Nephron progenitor cell (in vitro differentiated cells): ENCODE measurements around the gene JMJD1C.
"Not testable (repeated sequence)": the region's sequence is repeated elsewhere in the genome, so short reads cannot be mapped to it uniquely, and the experiment has no call there.

Experiments
- DNase-seq: peaks from one replicate; pipeline ENCODE4 v3.0.0; 2021
- H3K27ac Mint-ChIP-seq: 2 replicates; pipeline ENCODE4 v1.8.0; 2021; ENCODE audit warnings: mild to moderate bottlenecking, moderate library complexity, mixed read lengths
- H3K27me3 Mint-ChIP-seq: 2 replicates; pipeline ENCODE4 v1.8.0; 2021; ENCODE audit warnings: mild to moderate bottlenecking, low read depth, mixed read lengths; ENCODE audit not compliant: poor library complexity
- H3K36me3 Mint-ChIP-seq: 2 replicates; pipeline ENCODE4 v1.8.0; 2021; ENCODE audit warnings: low read depth, mixed read lengths
- H3K4me1 Mint-ChIP-seq: 2 replicates; pipeline ENCODE4 v1.8.0; 2021; ENCODE audit warnings: mixed read lengths
- H3K4me3 Mint-ChIP-seq: 2 replicates; pipeline ENCODE4 v1.8.0; 2021; ENCODE audit warnings: mild to moderate bottlenecking, moderate library complexity, mixed read lengths
- H3K9me3 Mint-ChIP-seq: 2 replicates; pipeline ENCODE4 v1.8.0; 2021; ENCODE audit warnings: mild to moderate bottlenecking, moderate library complexity, mixed read lengths
- TF ChIP-seq, protein P1 (sequence below): fragments of 200-600 bp; sonication (generic); IDR thresholded peaks from 2 replicates; pipeline ENCODE4 v1.5.0; 2021; ENCODE audit warnings: antibody characterized with exemption

JMJD1C gene

DNA sequence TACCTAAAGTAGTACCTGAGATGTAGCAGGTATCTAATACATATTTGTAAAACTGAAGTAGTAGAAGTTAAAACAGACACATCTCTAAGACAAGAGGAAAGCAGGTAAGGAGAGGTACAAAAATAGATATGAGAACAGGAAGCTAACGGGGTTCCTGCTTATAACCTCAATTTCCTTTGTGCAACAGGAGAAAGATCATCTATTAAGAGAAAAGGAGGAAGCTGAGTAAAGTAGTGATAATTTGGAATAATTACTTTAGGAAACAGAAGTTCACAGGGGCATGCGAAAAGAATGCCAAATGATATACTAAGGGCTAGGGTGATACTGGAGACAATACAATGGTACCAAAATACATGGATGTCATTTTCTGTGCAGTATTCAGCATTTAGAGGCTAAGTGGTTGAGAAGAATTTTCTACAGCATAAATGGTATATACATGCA is 223.9 kb downstream of the JMJD1C start:
- TF ChIP-seq, protein P1, sequence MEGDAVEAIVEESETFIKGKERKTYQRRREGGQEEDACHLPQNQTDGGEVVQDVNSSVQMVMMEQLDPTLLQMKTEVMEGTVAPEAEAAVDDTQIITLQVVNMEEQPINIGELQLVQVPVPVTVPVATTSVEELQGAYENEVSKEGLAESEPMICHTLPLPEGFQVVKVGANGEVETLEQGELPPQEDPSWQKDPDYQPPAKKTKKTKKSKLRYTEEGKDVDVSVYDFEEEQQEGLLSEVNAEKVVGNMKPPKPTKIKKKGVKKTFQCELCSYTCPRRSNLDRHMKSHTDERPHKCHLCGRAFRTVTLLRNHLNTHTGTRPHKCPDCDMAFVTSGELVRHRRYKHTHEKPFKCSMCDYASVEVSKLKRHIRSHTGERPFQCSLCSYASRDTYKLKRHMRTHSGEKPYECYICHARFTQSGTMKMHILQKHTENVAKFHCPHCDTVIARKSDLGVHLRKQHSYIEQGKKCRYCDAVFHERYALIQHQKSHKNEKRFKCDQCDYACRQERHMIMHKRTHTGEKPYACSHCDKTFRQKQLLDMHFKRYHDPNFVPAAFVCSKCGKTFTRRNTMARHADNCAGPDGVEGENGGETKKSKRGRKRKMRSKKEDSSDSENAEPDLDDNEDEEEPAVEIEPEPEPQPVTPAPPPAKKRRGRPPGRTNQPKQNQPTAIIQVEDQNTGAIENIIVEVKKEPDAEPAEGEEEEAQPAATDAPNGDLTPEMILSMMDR, result no peak
- Mint-ChIP-seq H3K4me3 (no peak overlapping the region), H3K27me3 (no peaks in the 10 kb centered on the region), H3K36me3 (peaks cover 52% of the 10 kb centered on the region), H3K4me1 (peaks cover 5% of the 10 kb centered on the region), H3K9me3 (peaks cover 29% of the 10 kb centered on the region), H3K27ac (no peak overlapping the region)
- no peak for DNase-seq

DNA sequence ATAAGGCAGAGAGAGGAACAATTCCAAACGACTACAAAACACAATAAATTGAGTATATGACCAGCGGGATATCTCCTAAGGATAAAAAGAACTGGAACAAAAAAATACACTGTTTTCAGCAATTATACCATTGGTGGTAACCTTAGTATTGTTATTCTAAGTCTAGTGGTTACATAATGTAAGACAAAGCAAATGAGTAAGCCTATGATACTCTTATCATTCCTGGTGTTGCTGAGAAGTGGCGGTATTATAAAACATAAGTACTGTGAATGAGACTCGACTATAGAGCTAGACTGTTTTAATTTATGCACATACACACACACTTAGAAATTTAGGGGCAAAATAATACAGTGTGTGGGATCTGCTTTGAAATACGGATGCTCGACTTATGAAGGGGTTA is 225.0 kb downstream of the JMJD1C start:
- Mint-ChIP-seq H3K4me3 (no peak overlapping the region), H3K4me1 (peaks cover 5% of the 10 kb centered on the region), H3K36me3 (peaks cover 42% of the 10 kb centered on the region)

DNA sequence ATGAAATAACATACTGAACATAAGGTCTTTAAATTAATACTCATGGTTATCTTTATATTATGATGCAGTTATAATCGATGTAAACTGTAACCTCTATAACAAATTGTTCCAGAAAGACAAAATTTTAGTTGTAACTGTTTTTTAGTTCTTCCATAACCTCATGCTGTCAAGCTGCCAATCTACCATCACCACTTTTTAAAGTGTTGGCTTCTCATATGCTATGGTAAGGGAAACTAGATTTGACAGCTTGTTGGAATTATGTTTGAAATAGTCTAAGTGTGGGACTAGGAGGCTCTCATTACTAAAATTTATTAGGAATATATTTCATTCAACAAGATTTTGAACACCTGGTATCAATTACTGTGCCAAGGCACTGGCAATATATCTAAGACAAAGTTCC is 227.3 kb downstream of the JMJD1C start:
- no peaks in the 10 kb centered on the region for H3K4me1 Mint-ChIP-seq
- no peaks in the 10 kb centered on the region for H3K9me3 Mint-ChIP-seq

More for the DNA sequence above, 225.0 kb downstream of the JMJD1C start:
- peak overlapping the region; percentile 6 for H3K27ac Mint-ChIP-seq
- no peak for DNase-seq
- TF ChIP-seq, protein P1, result no peak
- peaks cover 18% of the 10 kb centered on the region for H3K9me3 Mint-ChIP-seq
- H3K27me3 Mint-ChIP-seq, result no peaks in the 10 kb centered on the region

DNA sequence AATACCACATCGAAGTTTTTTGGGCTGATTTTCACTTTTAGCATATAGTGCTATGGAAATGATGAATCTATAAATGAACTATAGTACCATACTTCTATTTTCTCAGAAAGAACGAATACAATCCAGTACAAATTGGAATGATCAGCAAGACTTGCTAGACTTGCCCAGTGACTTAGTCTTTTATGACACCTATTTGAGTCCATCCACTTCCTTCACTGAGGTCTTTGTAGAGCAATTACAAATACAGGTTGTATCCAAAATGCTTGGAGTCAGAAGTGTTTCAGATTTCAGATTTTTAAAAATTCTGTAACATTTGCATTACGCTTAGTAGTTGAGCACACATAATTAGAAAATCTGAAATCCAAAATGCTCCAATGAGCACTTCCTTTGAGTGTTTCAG is 228.4 kb downstream of the JMJD1C start:
- no peaks in the 10 kb centered on the region for H3K4me1 Mint-ChIP-seq
- H3K36me3 Mint-ChIP-seq, result peaks cover 16% of the 10 kb centered on the region
- no peak for DNase-seq
- H3K27me3 Mint-ChIP-seq, result no peaks in the 10 kb centered on the region
- H3K4me3 Mint-ChIP-seq, result no peak overlapping the region
- TF ChIP-seq, protein P1, result no peak
- no peak overlapping the region for H3K27ac Mint-ChIP-seq
- no peaks in the 10 kb centered on the region for H3K9me3 Mint-ChIP-seq

More for the DNA sequence above, 227.3 kb downstream of the JMJD1C start:
- TF ChIP-seq, protein P1, result no peak
- no peak overlapping the region for H3K27ac Mint-ChIP-seq
- peaks cover 21% of the 10 kb centered on the region for H3K36me3 Mint-ChIP-seq
- DNase-seq, result no peak
- H3K27me3 Mint-ChIP-seq, result no peaks in the 10 kb centered on the region
- no peak overlapping the region for H3K4me3 Mint-ChIP-seq

DNA sequence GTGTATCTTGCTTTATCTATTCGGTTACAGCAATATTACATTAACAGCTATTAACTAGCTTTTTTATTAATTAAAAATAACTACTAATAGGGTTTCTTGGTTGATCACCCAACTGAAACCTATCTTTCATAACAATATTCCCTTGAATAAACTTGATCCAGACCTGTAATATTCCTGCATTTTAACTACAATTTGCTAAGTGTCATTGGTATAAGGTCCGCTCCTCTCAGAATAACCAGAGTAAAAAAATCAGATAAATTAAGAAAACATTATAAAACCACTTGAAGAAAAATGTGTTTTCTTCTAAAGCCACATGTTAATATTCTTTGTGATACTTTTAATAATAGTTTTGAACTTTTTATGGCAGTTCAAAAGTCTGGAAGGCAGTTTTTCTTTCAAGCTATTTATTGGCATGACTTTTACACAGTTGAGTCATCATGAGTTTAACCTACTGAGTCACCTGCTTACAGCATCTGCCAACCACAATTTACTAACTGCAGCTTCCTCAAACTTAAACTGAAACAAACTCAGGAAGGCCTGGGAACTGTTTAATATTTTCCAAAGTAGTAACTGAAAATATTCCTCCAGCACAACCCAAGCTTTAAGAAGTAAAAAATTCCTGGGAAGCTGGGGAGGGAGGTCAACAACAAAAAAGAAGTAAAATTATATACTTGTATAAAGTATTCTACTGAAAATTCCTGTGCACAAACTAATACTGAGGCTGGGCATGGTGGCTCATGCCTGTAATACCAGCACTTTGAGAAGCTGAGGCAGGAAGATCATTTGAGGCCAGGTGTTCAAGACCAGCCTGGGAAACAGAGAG is 229.5 kb downstream of the JMJD1C start:
- H3K4me1 Mint-ChIP-seq, result no peaks in the 10 kb centered on the region
- no peak overlapping the region for H3K4me3 Mint-ChIP-seq
- no peaks in the 10 kb centered on the region for H3K9me3 Mint-ChIP-seq
- no peak overlapping the region for H3K27ac Mint-ChIP-seq
- no peak for DNase-seq
- H3K36me3 Mint-ChIP-seq, result peaks cover 23% of the 10 kb centered on the region
- TF ChIP-seq, protein P1, result no peak
- no peaks in the 10 kb centered on the region for H3K27me3 Mint-ChIP-seq

DNA sequence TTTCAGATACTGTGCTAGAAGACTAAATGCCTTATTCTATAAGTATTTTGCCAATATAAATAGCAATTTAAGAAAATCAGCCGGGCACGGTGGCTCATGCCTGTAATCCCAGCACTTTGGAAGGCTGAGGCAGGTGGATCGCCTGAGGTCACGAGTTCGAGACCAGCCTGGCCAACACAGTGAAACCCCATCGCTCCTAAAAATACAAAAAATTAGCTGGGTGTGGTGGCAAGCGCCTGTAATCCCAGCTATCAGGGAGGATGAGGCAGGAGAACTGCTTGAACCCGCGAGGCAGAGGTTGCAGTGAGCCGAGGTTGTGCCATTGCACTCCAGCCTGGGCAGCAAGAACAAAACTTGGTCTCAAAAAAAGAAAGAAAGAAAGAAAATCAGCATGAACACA is 230.6 kb downstream of the JMJD1C start:
- H3K9me3 Mint-ChIP-seq, DNase-seq, H3K27ac Mint-ChIP-seq, H3K27me3 Mint-ChIP-seq, H3K4me1 Mint-ChIP-seq, H3K4me3 Mint-ChIP-seq: not testable (repeated sequence)
- peaks cover 29% of the 10 kb centered on the region for H3K36me3 Mint-ChIP-seq
